HG02884 (cell line): ENCODE results near the gene PPP2R5C.
"Not testable (repeated sequence)": the region's sequence is repeated elsewhere in the genome, so short reads cannot be mapped to it uniquely, and the experiment has no call there.

Experiments
- ATAC-seq: cut with Tn5 transposase; IDR thresholded peaks from one replicate; pipeline ENCODE4 v1.9.1; 2021; ENCODE audit warnings: mild to moderate bottlenecking, moderate library complexity; ENCODE audit not compliant: unreplicated experiment

The PPP2R5C gene

GRCh38 chr14:101961746-101962502, 200.4 kb downstream of the PPP2R5C start:
- no peak for ATAC-seq

GRCh38 chr14:101962503-101962874, 201.0 kb downstream of the PPP2R5C start:
- no peak for ATAC-seq

GRCh38 chr14:101963052-101963451, 201.5 kb downstream of the PPP2R5C start:
- no peak for ATAC-seq

GRCh38 chr14:101963656-101964296, 202.3 kb downstream of the PPP2R5C start:
- ATAC-seq: no peak

GRCh38 chr14:101964297-101965180, 203.0 kb downstream of the PPP2R5C start, which contains the start of gene DYNC1H1:
Gene DYNC1H1, plus strand, starts transcription at chr14:101964573. Its CDS starts 119 bp downstream, at chr14:101964692.
- peak; percentile 82 for ATAC-seq

- ATAC-seq: peak; percentile 22
Measured at GRCh38 chr14:101965181-101965544, 203.7 kb downstream of the PPP2R5C start.

GRCh38 chr14:101965770-101966722, 204.5 kb downstream of the PPP2R5C start:
- no peak for ATAC-seq

GRCh38 chr14:101966742-101967141, 205.2 kb downstream of the PPP2R5C start:
- ATAC-seq: no peak

GRCh38 chr14:101968186-101968585, 206.7 kb downstream of the PPP2R5C start:
- no peak for ATAC-seq

- no peak for ATAC-seq
Measured at GRCh38 chr14:101969481-101969880, 208.0 kb downstream of the PPP2R5C start.

- no peak for ATAC-seq
Measured at GRCh38 chr14:101970830-101971400, 209.4 kb downstream of the PPP2R5C start.

- ATAC-seq: not testable (repeated sequence)
Measured at GRCh38 chr14:101971458-101971857, 209.9 kb downstream of the PPP2R5C start.

- no peak for ATAC-seq
Measured at GRCh38 chr14:101972126-101972866, 210.8 kb downstream of the PPP2R5C start.

- ATAC-seq: no peak
Measured at GRCh38 chr14:101973356-101973755, 211.8 kb downstream of the PPP2R5C start.

GRCh38 chr14:101975231-101975630, 213.7 kb downstream of the PPP2R5C start:
- no peak for ATAC-seq
